ENCODE data around the gene FAM163B.

GRCh38 chr9:133583111-133583510 lies 26.1 kb downstream of the FAM163B start:
- TF ChIP-seq CTCF (IDR thresholded peaks at IDR 0.05) (no peak), EP300 (IDR thresholded peaks at IDR 0.05) (no peak), POLR2A (IDR thresholded peaks at IDR 0.05) (no peak)
